Adrenal gland (tissue), 5 donors: ENCODE data around the gene TCERG1.

Source experiments
- CTCF ChIP-seq, 6 experiments: fragments of 450-650 bp in 4 of 6; fragments of 200-600 bp in 2 of 6; sonication (generic) in 1 of 6; IDR thresholded peaks; 1 replicate in 5 of 6; 2 replicates in 1 of 6; pipeline versions ENCODE4 v1.5.1 to v1.8.0; 2016 to 2021; ENCODE audit warnings: antibody characterized with exemption in 6 of 6, mild to moderate bottlenecking in 2 of 6, moderate library complexity in 1 of 6
- POLR2A ChIP-seq, 2 donors: fragments of 450-650 bp; IDR thresholded peaks; one replicate each; pipeline ENCODE4 v1.6.1; 2017; ENCODE audit warnings: antibody characterized with exemption in 2 of 2, mild to moderate bottlenecking in 2 of 2, moderate library complexity in 1 of 2
- donor health status: DM: no; HTN: no; CAD: no.

DNA sequence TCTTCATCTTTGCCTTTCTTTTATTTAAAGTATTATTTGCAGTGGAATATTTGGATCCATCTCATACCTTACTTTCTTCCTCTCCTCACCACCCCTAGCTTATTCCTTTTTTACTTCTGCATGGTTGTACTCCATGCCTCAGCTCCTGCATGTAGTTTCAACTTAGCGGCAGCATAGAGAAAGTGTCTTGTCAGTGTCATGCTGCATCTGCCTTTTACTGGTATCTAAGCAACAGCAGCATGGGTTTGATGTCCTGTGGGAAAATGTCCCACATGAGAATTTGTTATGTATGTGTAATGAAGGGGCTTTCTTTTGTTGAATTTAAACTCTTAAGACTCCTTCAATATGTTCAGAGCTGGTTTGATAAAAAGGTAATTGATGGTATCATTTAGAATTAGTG lies 20.6 kb downstream of the TCERG1 start:
- TF ChIP-seq POLR2A (IDR thresholded peaks at IDR 0.05) (no peak), CTCF (IDR thresholded peaks at IDR 0.05) (no peak)
